RWPE2 (cell line): ENCODE data around the gene PTPRA.

Experiments used
- ATAC-seq: fragments of 200-7000 bp; cut with Tn5 transposase; 3 replicates; pipeline ENCODE4 v1.9.1; 2021; ENCODE audit warnings: low read depth
- DNase-seq: peaks from one replicate; pipeline ENCODE4 v3.0.0-alpha.2; 2020; ENCODE audit warnings: low spot score
- H3K27ac ChIP-seq: fragments of 450-650 bp; 2 replicates; pipeline ENCODE4 v1.5.1; 2017; ENCODE audit warnings: mild to moderate bottlenecking; ENCODE audit not compliant: poor library complexity, severe bottlenecking
- H3K27me3 ChIP-seq: fragments of 250-450 bp; sonication (Bioruptor Pico); 2 replicates; pipeline ENCODE4 v1.5.1; 2021; ENCODE audit warnings: mild to moderate bottlenecking, moderate library complexity; ENCODE audit not compliant: insufficient read depth, poor library complexity, severe bottlenecking
- H3K36me3 ChIP-seq: fragments of 250-450 bp; sonication (Bioruptor Pico); 2 replicates; pipeline ENCODE4 v1.5.1; 2020; ENCODE audit warnings: low read depth, mild to moderate bottlenecking, moderate library complexity
- H3K4me1 ChIP-seq: fragments of 250-450 bp; sonication (Bioruptor Pico); 2 replicates; pipeline ENCODE4 v1.5.1; 2021; ENCODE audit warnings: mild to moderate bottlenecking, moderate library complexity; ENCODE audit not compliant: insufficient read depth, poor library complexity, severe bottlenecking
- H3K4me3 ChIP-seq: fragments of 250-450 bp; sonication (Bioruptor Pico); 2 replicates; pipeline ENCODE4 v1.5.1; 2021; ENCODE audit warnings: mild to moderate bottlenecking, moderate library complexity; ENCODE audit not compliant: severe bottlenecking
- H3K9me3 ChIP-seq: fragments of 250-450 bp; sonication (Bioruptor Pico); 2 replicates; pipeline ENCODE4 v1.5.1; 2021; ENCODE audit warnings: mild to moderate bottlenecking, moderate library complexity; ENCODE audit not compliant: severe bottlenecking
- TF ChIP-seq, protein P1 (sequence below): fragments of 450-650 bp; IDR thresholded peaks from one replicate; pipeline ENCODE4 v1.5.1; 2017; ENCODE audit warnings: mild to moderate bottlenecking, moderate library complexity; ENCODE audit not compliant: poor library complexity, severe bottlenecking

PTPRA gene

DNA sequence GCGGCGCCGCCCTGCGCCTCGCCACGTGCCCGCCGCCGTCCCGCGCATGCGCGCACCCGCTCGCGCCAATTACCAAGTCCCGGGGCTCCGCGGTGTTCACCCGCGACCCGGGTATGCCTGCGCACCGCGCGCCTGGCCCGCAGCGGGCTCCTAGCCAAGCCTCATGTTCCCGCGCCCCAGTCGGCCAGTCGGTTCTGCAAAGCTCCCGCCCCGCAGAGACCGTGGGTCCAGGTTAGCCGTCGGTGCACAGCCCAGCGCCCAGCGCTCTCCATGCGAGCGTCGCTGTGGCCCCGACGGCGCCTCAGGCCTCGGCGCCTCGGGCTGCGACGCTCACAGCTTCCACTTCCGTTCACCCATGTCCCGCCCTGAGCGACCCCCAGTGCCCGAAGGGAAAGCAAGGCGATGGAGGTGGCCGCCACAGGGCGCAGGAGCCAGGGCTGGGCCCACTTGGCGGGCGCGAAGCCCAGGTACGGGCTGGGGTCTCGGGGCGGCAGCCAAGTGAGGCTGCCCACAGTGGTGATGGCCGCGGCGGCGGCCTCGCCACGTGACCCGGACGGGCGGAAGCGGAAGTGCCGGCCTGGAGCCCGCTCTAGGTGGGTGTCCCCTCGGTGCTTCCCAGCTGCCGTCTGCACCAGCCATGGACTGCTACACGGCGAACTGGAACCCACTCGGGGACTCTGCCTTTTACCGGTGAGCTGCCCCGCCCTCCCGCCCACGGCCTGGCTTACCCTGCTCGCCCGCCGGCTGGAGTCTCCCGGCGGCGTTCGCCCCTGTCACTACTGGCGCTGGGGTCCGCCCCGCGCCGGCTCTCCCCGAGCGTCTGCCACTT is 32.9 kb upstream of the PTPRA start, which contains the start of the genes PCED1A and VPS16:
TSS of gene PCED1A (minus strand) at position 518 of the 829 bp plus-strand sequence. CDS start 743 bp downstream, outside the sequence.
TSS of gene VPS16 (plus strand) at position 608 of the 829 bp plus-strand sequence. CDS start at position 638, 30 bp downstream.
- no peaks in the 10 kb centered on the region for H3K9me3 ChIP-seq
- TF ChIP-seq, protein P1, sequence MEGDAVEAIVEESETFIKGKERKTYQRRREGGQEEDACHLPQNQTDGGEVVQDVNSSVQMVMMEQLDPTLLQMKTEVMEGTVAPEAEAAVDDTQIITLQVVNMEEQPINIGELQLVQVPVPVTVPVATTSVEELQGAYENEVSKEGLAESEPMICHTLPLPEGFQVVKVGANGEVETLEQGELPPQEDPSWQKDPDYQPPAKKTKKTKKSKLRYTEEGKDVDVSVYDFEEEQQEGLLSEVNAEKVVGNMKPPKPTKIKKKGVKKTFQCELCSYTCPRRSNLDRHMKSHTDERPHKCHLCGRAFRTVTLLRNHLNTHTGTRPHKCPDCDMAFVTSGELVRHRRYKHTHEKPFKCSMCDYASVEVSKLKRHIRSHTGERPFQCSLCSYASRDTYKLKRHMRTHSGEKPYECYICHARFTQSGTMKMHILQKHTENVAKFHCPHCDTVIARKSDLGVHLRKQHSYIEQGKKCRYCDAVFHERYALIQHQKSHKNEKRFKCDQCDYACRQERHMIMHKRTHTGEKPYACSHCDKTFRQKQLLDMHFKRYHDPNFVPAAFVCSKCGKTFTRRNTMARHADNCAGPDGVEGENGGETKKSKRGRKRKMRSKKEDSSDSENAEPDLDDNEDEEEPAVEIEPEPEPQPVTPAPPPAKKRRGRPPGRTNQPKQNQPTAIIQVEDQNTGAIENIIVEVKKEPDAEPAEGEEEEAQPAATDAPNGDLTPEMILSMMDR = no peak
- ATAC-seq (peak; percentile 99), DNase-seq (no peak)
- H3K27me3 ChIP-seq = no peaks in the 10 kb centered on the region
- H3K36me3 ChIP-seq = peaks cover 10% of the 10 kb centered on the region
- peak within 1 kb of the TSS; percentile 70 for H3K4me3 ChIP-seq
- H3K27ac ChIP-seq = peak within 1 kb of the TSS; percentile 38
- H3K4me1 ChIP-seq = peaks cover 4% of the 10 kb centered on the region

DNA sequence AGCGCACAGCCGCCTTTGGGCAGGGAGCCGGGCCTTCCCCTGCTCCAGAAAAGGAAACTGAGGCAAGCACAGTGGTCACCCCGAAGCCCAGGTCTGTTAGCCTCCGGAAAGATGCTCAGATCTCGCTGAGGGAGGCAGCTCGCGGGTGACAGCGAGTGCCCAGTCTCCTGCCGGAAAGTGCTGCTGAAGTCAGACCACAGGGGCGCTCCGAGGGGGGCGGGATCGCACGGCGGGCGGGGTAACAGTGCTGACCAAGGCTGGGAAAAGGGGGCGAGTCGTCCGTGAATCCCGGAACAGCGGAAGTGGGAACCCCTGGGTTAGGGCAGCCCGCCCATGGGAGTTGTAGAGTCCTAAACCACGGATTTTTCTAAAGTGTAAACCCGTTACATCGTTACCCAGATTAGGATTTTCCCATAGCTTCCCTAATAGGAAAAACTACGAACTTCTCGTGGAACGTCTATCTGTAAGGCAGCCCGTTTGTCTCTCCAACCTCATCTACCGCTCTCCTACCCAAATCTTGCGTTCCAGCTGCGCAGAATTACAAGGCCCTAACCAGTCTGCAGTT is 32.2 kb upstream of the PTPRA start:
- no peaks in the 10 kb centered on the region for H3K9me3 ChIP-seq
- peaks cover 4% of the 10 kb centered on the region for H3K4me1 ChIP-seq
- peak overlapping the region; percentile 70 for H3K4me3 ChIP-seq
- no peaks in the 10 kb centered on the region for H3K27me3 ChIP-seq
- DNase-seq (no peak), ATAC-seq (peak; percentile 46)
- TF ChIP-seq, protein P1 = no peak
- peak overlapping the region; percentile 38 for H3K27ac ChIP-seq
- H3K36me3 ChIP-seq = peaks cover 10% of the 10 kb centered on the region

DNA sequence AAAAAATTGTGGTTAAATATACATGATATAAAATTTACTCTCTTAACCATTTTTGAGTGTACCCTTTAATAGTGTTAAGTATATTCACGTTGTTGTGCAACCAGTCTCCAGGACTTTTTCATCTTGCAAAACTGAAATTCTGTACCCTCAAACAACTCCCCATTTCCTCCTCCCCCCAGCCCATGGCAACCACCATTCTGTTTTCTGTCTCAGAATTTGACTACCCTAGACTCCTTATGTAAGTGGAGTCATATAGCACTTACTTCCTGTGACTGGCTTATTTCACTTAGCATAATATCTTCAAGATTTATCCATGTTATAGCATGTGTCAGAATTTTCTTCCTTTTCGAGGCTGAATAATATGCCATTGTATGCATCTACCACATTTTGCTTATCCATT is 27.7 kb upstream of the PTPRA start:
- DNase-seq (no peak), ATAC-seq (no peak)
- Histone ChIP-seq H3K36me3 (no peaks in the 10 kb centered on the region), H3K9me3 (no peaks in the 10 kb centered on the region), H3K4me3 (no peak overlapping the region), H3K27me3 (no peaks in the 10 kb centered on the region), H3K27ac (no peak overlapping the region), H3K4me1 (no peaks in the 10 kb centered on the region)
- TF ChIP-seq, protein P1 = no peak

DNA sequence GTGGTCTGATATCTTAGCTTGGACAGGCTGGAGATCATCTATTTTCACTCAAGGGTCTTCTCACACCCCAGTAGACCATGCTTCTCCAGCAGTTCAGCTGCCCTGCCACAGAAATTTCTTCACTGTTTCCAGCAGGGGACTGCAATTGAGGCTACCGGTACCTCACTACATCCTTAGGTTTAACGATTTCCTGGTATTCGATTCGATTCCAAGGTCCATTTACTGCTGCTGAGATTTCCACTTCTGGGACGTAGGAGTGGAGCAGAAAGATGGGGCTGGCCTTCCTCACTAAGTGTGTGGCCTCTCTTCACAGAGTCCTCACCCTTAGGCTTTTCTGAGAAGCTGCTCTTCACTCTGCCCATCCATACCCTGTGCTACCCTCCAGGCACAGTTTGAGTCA is 26.6 kb upstream of the PTPRA start:
- no peaks in the 10 kb centered on the region for H3K4me1 ChIP-seq
- TF ChIP-seq, protein P1 = no peak
- no peaks in the 10 kb centered on the region for H3K27me3 ChIP-seq
- no peak overlapping the region for H3K27ac ChIP-seq
- ATAC-seq = no peak
- no peaks in the 10 kb centered on the region for H3K9me3 ChIP-seq
- DNase-seq = no peak
- H3K36me3 ChIP-seq = no peaks in the 10 kb centered on the region
- no peak overlapping the region for H3K4me3 ChIP-seq
